Keratinocyte (primary cell): ENCODE data around the gene RPL26. TPM values are rescaled to one million over a fixed set of nuclear protein-coding genes. Genes with fewer than 3 reads are reported as not detected.

Source experiments
- DNase-seq: peaks from one replicate; pipeline ENCODE4 v3.0.0-alpha.2; 2011; ENCODE audit warnings: low read depth, missing footprints, low spot score
- FAIRE-seq: peaks from 2 replicates; lab custom pipeline; 2011; peaks lifted over from hg19 to GRCh38; lab: Jason Lieb, UNC
- H2AFZ ChIP-seq: 2 replicates; pipeline ENCODE4 v1.6.0; 2012; ENCODE audit warnings: low read length, control low read depth, inconsistent platforms; ENCODE audit not compliant: control insufficient read depth
- H3K27ac ChIP-seq: 2 replicates; pipeline ENCODE4 v1.5.1; 2011; ENCODE audit warnings: low read length; ENCODE audit not compliant: control insufficient read depth, insufficient read depth
- H3K27me3 ChIP-seq: 3 replicates; pipeline ENCODE4 v1.6.0; 2011; ENCODE audit warnings: low read length; ENCODE audit not compliant: control insufficient read depth, insufficient read depth; ENCODE audit errors: extremely low read depth
- H3K36me3 ChIP-seq, 2 experiments: 2 replicates in 1 of 2; 3 replicates in 1 of 2; pipeline ENCODE4 v1.5.1; 2011; ENCODE audit warnings: low read length in 2 of 2, mild to moderate bottlenecking in 1 of 2; ENCODE audit not compliant: control insufficient read depth in 2 of 2, insufficient read depth in 2 of 2; ENCODE audit errors: extremely low read depth in 1 of 2
- H3K4me1 ChIP-seq: 3 replicates; pipeline ENCODE4 v1.5.1; 2011; ENCODE audit warnings: low read length; ENCODE audit not compliant: control insufficient read depth, insufficient read depth; ENCODE audit errors: extremely low read depth
- H3K4me2 ChIP-seq: 3 replicates; pipeline ENCODE4 v1.6.0; 2011; ENCODE audit warnings: low read depth, low read length; ENCODE audit not compliant: control insufficient read depth, insufficient read depth; ENCODE audit errors: extremely low read depth
- H3K4me3 ChIP-seq, 3 experiments: fragments of 200-600 bp in 1 of 3; sonication (generic) in 1 of 3; 2 replicates in 2 of 3; 3 replicates in 1 of 3; pipeline ENCODE4 v1.5.1; 2011 to 2016; ENCODE audit warnings: low read length in 3 of 3, mild to moderate bottlenecking in 3 of 3, control low read depth in 2 of 3, inconsistent platforms in 1 of 3, low read depth in 1 of 3, mixed read lengths in 1 of 3, mixed run types in 1 of 3, moderate library complexity in 1 of 3; ENCODE audit not compliant: control insufficient read depth in 2 of 3, insufficient read depth in 2 of 3; ENCODE audit errors: extremely low read depth in 1 of 3
- H3K79me2 ChIP-seq: 2 replicates; pipeline ENCODE4 v1.6.0; 2012; ENCODE audit warnings: low read length; ENCODE audit not compliant: control insufficient read depth, insufficient read depth
- H3K9ac ChIP-seq: 3 replicates; pipeline ENCODE4 v1.6.0; 2011; ENCODE audit warnings: low read length; ENCODE audit not compliant: control insufficient read depth, insufficient read depth; ENCODE audit errors: extremely low read depth
- H3K9me1 ChIP-seq: 3 replicates; pipeline ENCODE4 v1.6.0; 2011; ENCODE audit warnings: low read length; ENCODE audit not compliant: control insufficient read depth, insufficient read depth; ENCODE audit errors: extremely low read depth
- H3K9me3 ChIP-seq: 2 replicates; pipeline ENCODE4 v1.5.1; 2012; ENCODE audit warnings: low read depth, low read length; ENCODE audit not compliant: control insufficient read depth
- H4K20me1 ChIP-seq: 3 replicates; pipeline ENCODE4 v1.6.0; 2011; ENCODE audit warnings: low read length; ENCODE audit not compliant: control insufficient read depth, insufficient read depth; ENCODE audit errors: extremely low read depth
- CTCF ChIP-seq, 3 experiments: IDR thresholded peaks in 1 of 3; conservative IDR thresholded peaks in 1 of 3; optimal IDR thresholded peaks in 1 of 3; 2 replicates in 2 of 3; 3 replicates in 1 of 3; pipeline versions ENCODE3 to v1.5.1; 2011; ENCODE audit warnings: low read length in 3 of 3, mild to moderate bottlenecking in 3 of 3, moderate library complexity in 2 of 3, control low read depth in 1 of 3, inconsistent platforms in 1 of 3; ENCODE audit not compliant: insufficient read depth in 2 of 3; ENCODE audit errors: extremely low read depth in 1 of 3
- EZH2 ChIP-seq: IDR thresholded peaks from one replicate; pipeline ENCODE4 v1.6.1; 2012; ENCODE audit warnings: inconsistent platforms, mild to moderate bottlenecking, low read length, moderate library complexity
- dilution Hi-C: fragments of 300-500 bp; cut with MboI; formaldehyde crosslinking; loops from one replicate; pipeline ENCODE4 v1.7.0; 2020; ENCODE audit warnings: low sequenced_read_pairs; ENCODE audit not compliant: extremely low pct_ligation_motif_present
- polyA plus RNA-seq, 5 experiments: library from polyadenylated mRNA; depleted of rRNA in 3 of 5; stranded (reverse) in 3 of 5; stranded (forward) in 1 of 5; unstranded in 1 of 5; fragments of >200 nt; gene quantifications; 1 replicate in 1 of 5; 2 replicates in 3 of 5; 3 replicates in 1 of 5; pipeline versions ENCODE4 v1.2.1 to v1.2.3, GENCODE V29; 2011 to 2012; ENCODE audit warnings: missing spikeins in 2 of 5, low read depth in 1 of 5, low replicate concordance in 1 of 5

Gene RPL26
- polyA plus RNA-seq, 1 donor (not counting 4 experiments of a cell fraction or from before 2014, with no cell fraction given), result 5,909 TPM

GRCh38 chr17:8341456-8341855, 41.5 kb downstream of the RPL26 start:
- Histone ChIP-seq H3K9me1 (no peaks in the 10 kb centered on the region), H3K9me3 (no peaks in the 10 kb centered on the region), H3K4me3 (no peak overlapping the region), H3K36me3 (no peaks in the 10 kb centered on the region), H3K4me1 (no peaks in the 10 kb centered on the region), H3K27ac (no peak overlapping the region), H3K27me3 (peaks cover 10% of the 10 kb centered on the region), H2AFZ (no peak overlapping the region), H3K79me2 (no peaks in the 10 kb centered on the region), H3K9ac (no peak overlapping the region), H4K20me1 (no peaks in the 10 kb centered on the region), H3K4me2 (no peak overlapping the region)
- FAIRE-seq (no peak), DNase-seq (no peak)
- dilution Hi-C loops, result no loop called here
- TF ChIP-seq EZH2 (no peak), CTCF (optimal IDR thresholded peaks at IDR 0.05 in 1 of 3, IDR thresholded peaks at IDR 0.05 in 1 of 3, conservative IDR thresholded peaks at IDR 0.05 in 1 of 3; ENCODE audit: extremely low read depth in 1 of 3, insufficient read depth in 2 of 3, low read length in 3 of 3) (no peak)

GRCh38 chr17:8339540-8339939, 43.5 kb downstream of the RPL26 start, which contains the start of gene ODF4:
Gene ODF4, plus strand, starts transcription at chr17:8339840. Its CDS starts 212 bp downstream, at chr17:8340052.
- no peak within 1 kb of the TSS for H3K4me3 ChIP-seq
- H3K4me2 ChIP-seq, result no peak within 1 kb of the TSS
- H3K79me2 ChIP-seq, result no peaks in the 10 kb centered on the region
- H3K36me3 ChIP-seq, result no peaks in the 10 kb centered on the region
- TF ChIP-seq CTCF (optimal IDR thresholded peaks at IDR 0.05 in 1 of 3, IDR thresholded peaks at IDR 0.05 in 1 of 3, conservative IDR thresholded peaks at IDR 0.05 in 1 of 3; ENCODE audit: extremely low read depth in 1 of 3, insufficient read depth in 2 of 3, low read length in 3 of 3) (no peak), EZH2 (no peak)
- H3K27ac ChIP-seq, result no peak within 1 kb of the TSS
- FAIRE-seq, result no peak
- no peaks in the 10 kb centered on the region for H3K9me3 ChIP-seq
- no peaks in the 10 kb centered on the region for H3K9me1 ChIP-seq
- dilution Hi-C loops, result no loop called here
- DNase-seq, result no peak
- no peak within 1 kb of the TSS for H2AFZ ChIP-seq
- no peak within 1 kb of the TSS for H3K9ac ChIP-seq
- H3K4me1 ChIP-seq, result no peaks in the 10 kb centered on the region
- H4K20me1 ChIP-seq, result no peaks in the 10 kb centered on the region
- no peaks in the 10 kb centered on the region for H3K27me3 ChIP-seq
